Peyer's patch (tissue), 4 donors: ENCODE measurements around the gene ATP7B. TPM values are rescaled to one million over a fixed set of nuclear protein-coding genes. Genes with fewer than 3 reads are reported as not detected.

Source experiments
- DNase-seq, 3 donors: peaks; one replicate each; pipeline ENCODE4 v3.0.0-alpha.2; 2017 to 2019
- H3K27ac ChIP-seq, 4 donors: fragments of 200-600 bp; sonication (generic); one replicate each; pipeline ENCODE4 v1.5.1; 2016 to 2019
- H3K27me3 ChIP-seq, 2 donors: fragments of 200-600 bp; sonication (generic); one replicate each; pipeline ENCODE4 v1.5.1; 2019
- H3K36me3 ChIP-seq, 3 donors: fragments of 200-600 bp; sonication (generic); one replicate each; pipeline ENCODE4 v1.5.1; 2016 to 2019
- H3K4me1 ChIP-seq, 4 donors: fragments of 200-600 bp; sonication (generic); one replicate each; pipeline ENCODE4 v1.5.1; 2016 to 2019
- H3K4me3 ChIP-seq, 4 donors: fragments of 200-600 bp; sonication (generic); 1 replicate in 3 of 4; 2 replicates in 1 of 4; pipeline ENCODE4 v1.5.1; 2016 to 2019; ENCODE audit warnings: mild to moderate bottlenecking in 1 of 4
- H3K9me3 ChIP-seq, 4 donors: fragments of 200-600 bp; sonication (generic); one replicate each; pipeline ENCODE4 v1.5.1; 2016 to 2019; ENCODE audit warnings: mild to moderate bottlenecking in 1 of 4
- CTCF ChIP-seq, 6 experiments: fragments of 450-650 bp in 4 of 6; fragments of 200-600 bp in 2 of 6; sonication (generic) in 1 of 6; IDR thresholded peaks; one replicate each; pipeline ENCODE4 v1.5.1; 2017 to 2019; ENCODE audit warnings: antibody characterized with exemption in 6 of 6, mild to moderate bottlenecking in 3 of 6, moderate library complexity in 1 of 6
- POLR2A ChIP-seq, 2 donors: fragments of 450-650 bp; IDR thresholded peaks; one replicate each; pipeline ENCODE4 v1.5.1; 2017; ENCODE audit warnings: antibody characterized with exemption in 2 of 2, mild to moderate bottlenecking in 2 of 2, moderate library complexity in 2 of 2
- total RNA-seq, 4 donors: library from RNA; depleted of rRNA; stranded (reverse); fragments of >200 nt; gene quantifications; one replicate each; pipeline ENCODE4 v1.1.0, GENCODE V29; 2016

ATP7B gene
- total RNA-seq, 4 donors from 2014 or later, result 5.0 to 40.2 (median 33.0) TPM

DNA sequence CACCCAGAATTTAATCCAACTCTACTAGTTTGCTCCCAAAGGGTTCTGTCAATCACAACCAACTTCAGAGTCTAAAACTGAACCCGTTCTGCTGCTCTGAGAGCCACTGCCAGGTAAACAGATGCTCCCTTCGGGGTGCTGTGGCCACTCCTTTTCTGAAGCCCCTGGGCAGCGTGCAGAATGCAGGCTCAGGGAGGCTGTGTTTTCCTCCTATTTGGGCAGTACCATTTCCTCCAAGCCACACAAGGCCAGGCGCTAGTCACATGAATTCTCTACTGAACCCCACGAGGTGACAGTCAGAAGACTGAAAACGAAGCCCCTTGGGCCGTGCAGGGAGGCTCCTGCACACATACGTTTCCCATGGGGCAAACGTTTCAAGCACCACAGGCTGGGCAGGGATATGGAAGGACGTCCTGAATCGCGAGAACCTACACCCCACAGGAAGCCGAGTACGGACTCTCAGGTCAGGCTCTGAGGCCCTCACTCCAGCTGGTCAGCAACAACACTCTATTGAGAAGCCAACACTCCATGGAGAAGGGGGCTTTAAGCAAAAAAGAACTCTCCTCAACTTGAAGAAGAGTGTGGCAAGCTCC is 77.7 kb downstream of the ATP7B start:
- Histone ChIP-seq H3K27me3 (no peaks in the 10 kb centered on the region), H3K27ac (no peak overlapping the region), H3K9me3 (no peaks in the 10 kb centered on the region), H3K4me1 (no peaks in the 10 kb centered on the region), H3K4me3 (no peak overlapping the region), H3K36me3 (peaks cover 0 to 13% (median 0%) of the 10 kb centered on the region in 3 donors)
- no peak for TF ChIP-seq CTCF (IDR thresholded peaks at IDR 0.05)
- no peak for TF ChIP-seq POLR2A (IDR thresholded peaks at IDR 0.05)
- DNase-seq, result no peak

DNA sequence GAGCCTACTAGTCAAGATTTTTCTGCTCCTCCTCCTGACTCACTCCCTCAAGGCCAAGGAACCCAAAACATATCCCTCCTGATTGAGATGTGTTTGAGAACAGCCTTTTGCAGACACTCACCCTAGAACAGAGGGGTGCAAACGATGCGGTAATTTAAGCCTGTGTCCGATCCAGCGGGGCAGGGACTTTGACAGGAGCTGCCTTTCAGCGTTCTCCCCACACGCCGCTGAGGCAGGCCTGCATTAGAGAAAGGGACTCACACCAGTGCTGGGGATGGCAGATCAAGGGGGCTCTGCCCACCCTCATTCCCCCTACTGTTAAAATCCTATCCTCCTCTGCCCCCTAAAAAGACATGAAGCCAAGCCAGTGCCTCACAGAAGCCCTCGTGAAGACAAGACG is 79.0 kb downstream of the ATP7B start:
- TF ChIP-seq POLR2A (IDR thresholded peaks at IDR 0.05), result no peak
- TF ChIP-seq CTCF (IDR thresholded peaks at IDR 0.05), result no peak
- Histone ChIP-seq H3K9me3 (no peaks in the 10 kb centered on the region), H3K36me3 (peaks cover 0 to 10% (median 0%) of the 10 kb centered on the region in 3 donors), H3K4me1 (no peaks in the 10 kb centered on the region), H3K27ac (no peak overlapping the region), H3K27me3 (no peaks in the 10 kb centered on the region), H3K4me3 (no peak overlapping the region)
- no peak for DNase-seq

GRCh38 chr13:51931606-51932005 is 79.6 kb downstream of the ATP7B start:
- Histone ChIP-seq H3K4me1 (no peaks in the 10 kb centered on the region), H3K36me3 (peaks cover 0 to 9% (median 0%) of the 10 kb centered on the region in 3 donors), H3K27ac (no peak overlapping the region), H3K9me3 (no peaks in the 10 kb centered on the region), H3K27me3 (no peaks in the 10 kb centered on the region), H3K4me3 (no peak overlapping the region)
- DNase-seq, result no peak
- TF ChIP-seq POLR2A (IDR thresholded peaks at IDR 0.05), result no peak
- no peak for TF ChIP-seq CTCF (IDR thresholded peaks at IDR 0.05)

GRCh38 chr13:51929699-51930098 is 81.6 kb downstream of the ATP7B start:
- H3K27ac ChIP-seq, result no peak overlapping the region
- H3K4me1 ChIP-seq, result no peaks in the 10 kb centered on the region
- no peak overlapping the region for H3K4me3 ChIP-seq
- DNase-seq, result no peak
- TF ChIP-seq CTCF (IDR thresholded peaks at IDR 0.05) (no peak), POLR2A (IDR thresholded peaks at IDR 0.05) (no peak)
- no peaks in the 10 kb centered on the region for H3K27me3 ChIP-seq
- peaks cover 0 to 7% (median 0%) of the 10 kb centered on the region in 3 donors for H3K36me3 ChIP-seq
- no peaks in the 10 kb centered on the region for H3K9me3 ChIP-seq

DNA sequence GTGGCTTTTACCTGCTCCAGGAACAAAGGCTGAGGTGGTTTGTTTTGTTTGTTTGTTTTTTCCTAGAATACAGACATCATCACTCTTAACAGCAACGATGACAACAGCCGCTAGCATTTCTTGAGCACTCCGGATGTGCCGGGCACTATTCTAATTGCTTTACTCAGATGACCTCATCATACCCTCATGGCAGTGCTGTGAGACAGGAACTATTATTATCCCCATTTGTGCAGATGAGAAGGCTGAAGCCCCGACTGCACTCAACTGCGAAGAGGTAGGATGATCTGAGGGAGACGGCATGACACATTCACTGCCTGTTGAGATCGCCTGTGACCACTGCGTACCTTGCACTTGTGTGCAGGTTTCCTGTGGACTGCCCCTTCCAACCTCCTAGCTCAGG is 83.0 kb downstream of the ATP7B start:
- no peaks in the 10 kb centered on the region for H3K9me3 ChIP-seq
- peaks cover 0 to 7% (median 0%) of the 10 kb centered on the region in 3 donors for H3K36me3 ChIP-seq
- H3K4me3 ChIP-seq, result no peak overlapping the region
- H3K27me3 ChIP-seq, result no peaks in the 10 kb centered on the region
- no peaks in the 10 kb centered on the region for H3K4me1 ChIP-seq
- DNase-seq, result no peak
- no peak overlapping the region for H3K27ac ChIP-seq
- TF ChIP-seq CTCF (IDR thresholded peaks at IDR 0.05) (no peak), POLR2A (IDR thresholded peaks at IDR 0.05) (no peak)

DNA sequence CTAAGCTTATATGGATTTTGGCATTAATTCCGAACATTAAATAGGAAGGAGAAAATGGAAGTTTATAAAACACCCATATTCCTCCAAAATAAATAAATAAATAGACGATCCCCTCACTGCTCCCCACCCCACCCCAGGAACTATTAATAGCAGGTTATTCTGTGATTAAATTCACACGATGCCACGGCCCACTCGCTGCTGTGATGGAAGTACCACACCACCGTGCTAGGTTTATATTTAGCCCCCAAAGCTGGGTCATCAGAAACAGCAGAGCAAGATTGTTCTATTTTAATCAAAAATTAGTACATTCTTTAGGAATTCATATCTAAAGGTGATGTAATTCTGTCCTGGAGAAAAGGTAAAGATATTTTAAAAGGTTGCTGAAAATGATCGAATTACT is 84.1 kb downstream of the ATP7B start:
- peaks cover 0 to 11% (median 0%) of the 10 kb centered on the region in 3 donors for H3K36me3 ChIP-seq
- H3K4me1 ChIP-seq, result no peaks in the 10 kb centered on the region
- TF ChIP-seq POLR2A (IDR thresholded peaks at IDR 0.05) (no peak), CTCF (IDR thresholded peaks at IDR 0.05) (no peak)

More for the DNA sequence above, 84.1 kb downstream of the ATP7B start:
- Histone ChIP-seq H3K4me3 (no peak overlapping the region), H3K27me3 (no peaks in the 10 kb centered on the region), H3K27ac (no peak overlapping the region), H3K9me3 (no peaks in the 10 kb centered on the region)
- DNase-seq, result no peak
